NCI-H1105 treated with DMSO at 0.1 percent for 48 hours (cell line): ENCODE measurements around the gene MARK3.
"Not testable (repeated sequence)": the region's sequence is repeated elsewhere in the genome, so short reads cannot be mapped to it uniquely, and the experiment has no call there.

Experiments used
- DNase-seq: peaks from one replicate; lab custom pipeline; 2025; lab: John Stamatoyannopoulos, UW

Gene MARK3

GRCh38 chr14:103514596-103515421 lies 129.6 kb downstream of the MARK3 start:
- no peak for DNase-seq

GRCh38 chr14:103516426-103517173 lies 131.4 kb downstream of the MARK3 start:
- no peak for DNase-seq

- no peak for DNase-seq
Measured at GRCh38 chr14:103517174-103517566, 132.0 kb downstream of the MARK3 start.

- DNase-seq = no peak
Measured at GRCh38 chr14:103517721-103518421, 132.7 kb downstream of the MARK3 start.

DNA sequence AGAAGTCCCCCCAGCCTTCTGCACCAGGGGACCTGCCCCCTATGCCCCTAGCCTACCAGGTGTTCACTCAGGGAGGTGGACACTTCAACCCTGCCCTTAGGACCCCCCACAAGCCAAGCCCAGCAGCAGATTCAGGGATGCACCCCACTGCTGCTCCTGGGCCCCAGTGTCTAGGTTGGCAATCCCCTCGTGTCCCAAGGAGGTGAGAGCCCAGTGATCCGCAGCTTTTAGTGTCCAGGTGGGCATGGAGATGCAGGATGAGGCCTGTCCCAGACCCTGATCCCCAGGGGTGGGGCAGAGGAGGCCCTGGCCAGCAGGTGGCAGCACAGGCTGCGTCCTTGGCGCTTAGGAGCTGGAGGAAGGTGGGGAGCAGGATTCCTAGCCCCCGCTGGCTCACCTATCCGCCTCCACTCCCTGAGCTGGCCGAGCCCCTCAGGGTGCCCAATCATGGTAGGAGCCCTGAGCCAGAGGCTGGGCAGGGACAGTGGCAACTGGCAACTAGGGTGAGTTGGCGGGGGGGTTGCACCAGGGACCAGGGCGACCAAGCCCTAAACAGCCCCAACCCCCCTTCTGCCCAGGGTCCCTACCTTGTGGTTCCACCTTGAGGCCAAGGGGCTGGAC lies 133.3 kb downstream of the MARK3 start:
- DNase-seq = peak; percentile 30

DNA sequence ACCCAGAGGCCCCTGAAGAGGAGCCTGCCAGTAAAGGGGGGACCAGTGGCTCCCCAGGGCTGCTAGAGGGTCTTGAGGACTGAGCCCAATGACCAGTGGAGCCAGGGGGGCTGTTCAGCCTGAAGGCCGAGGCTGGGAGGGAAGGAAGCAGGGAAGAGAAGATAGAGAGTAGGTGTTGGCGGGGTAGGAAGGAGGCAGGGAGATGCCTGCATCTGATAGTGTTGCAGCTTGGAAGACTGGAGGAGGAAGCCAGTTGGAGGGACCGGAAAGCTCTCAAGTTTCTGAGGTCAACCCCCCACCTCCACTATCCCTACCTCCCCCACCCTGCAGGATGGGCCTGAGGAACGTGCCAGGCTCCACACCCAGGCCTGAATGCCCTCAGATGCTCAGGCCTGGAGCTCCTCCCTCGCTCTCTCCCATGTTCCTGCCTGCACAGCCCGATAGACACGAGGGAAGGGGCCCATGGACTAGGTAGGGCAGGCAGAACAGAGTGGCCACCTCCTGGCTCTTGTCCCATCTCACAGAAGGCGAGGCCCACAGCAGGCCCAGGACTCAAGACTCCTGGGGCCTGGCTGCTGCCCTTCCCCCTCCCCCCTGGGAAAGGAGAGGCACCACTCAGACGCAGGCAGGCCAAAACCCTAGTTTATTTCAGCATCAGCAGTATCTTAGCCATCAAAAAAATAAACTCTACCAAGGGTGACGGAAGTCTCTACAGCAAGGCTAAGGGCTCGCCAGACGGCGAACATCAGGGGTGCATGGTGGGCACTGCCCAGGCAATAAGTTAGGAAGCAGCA lies 134.0 kb downstream of the MARK3 start:
- no peak for DNase-seq

DNA sequence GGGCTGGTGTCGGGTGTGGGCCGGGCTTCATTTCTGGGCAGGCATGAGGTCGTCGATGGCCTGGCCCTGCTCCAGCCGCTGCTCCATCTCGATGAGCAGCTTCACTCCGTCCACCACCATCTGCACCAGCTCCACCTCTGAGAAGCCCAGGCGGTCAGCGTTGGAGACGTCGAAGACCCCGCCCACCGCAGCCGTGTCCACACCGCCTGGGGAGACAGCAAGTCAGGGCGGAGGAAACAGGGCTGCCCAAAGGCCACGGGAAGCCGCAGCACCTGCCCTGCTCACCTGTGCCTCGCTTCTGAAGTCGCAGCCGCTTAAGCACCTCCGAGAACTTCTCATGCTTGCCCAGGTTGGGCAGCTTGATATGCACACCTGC lies 134.6 kb downstream of the MARK3 start:
- DNase-seq = no peak

DNA sequence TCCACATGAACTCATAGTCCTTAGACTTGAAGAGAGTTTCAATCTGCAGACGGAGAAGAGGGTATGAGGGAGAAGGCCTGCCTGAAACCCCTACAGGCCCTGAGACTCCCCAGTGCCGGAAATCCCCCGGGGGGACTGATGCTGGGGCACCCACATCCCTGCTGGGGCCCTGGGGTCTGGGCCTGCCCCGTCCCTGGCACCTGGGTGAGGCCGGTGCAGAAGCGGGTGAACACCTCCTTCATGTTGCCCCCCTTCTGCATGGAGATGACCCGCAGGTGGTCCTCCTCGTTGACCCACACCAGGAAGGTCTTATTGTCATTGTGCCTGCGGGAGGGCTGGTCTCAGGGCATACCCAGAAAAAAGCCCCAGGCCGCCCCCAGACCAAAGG lies 135.0 kb downstream of the MARK3 start:
- no peak for DNase-seq

GRCh38 chr14:103520657-103521437 lies 135.6 kb downstream of the MARK3 start:
- DNase-seq = peak; percentile 79

DNA sequence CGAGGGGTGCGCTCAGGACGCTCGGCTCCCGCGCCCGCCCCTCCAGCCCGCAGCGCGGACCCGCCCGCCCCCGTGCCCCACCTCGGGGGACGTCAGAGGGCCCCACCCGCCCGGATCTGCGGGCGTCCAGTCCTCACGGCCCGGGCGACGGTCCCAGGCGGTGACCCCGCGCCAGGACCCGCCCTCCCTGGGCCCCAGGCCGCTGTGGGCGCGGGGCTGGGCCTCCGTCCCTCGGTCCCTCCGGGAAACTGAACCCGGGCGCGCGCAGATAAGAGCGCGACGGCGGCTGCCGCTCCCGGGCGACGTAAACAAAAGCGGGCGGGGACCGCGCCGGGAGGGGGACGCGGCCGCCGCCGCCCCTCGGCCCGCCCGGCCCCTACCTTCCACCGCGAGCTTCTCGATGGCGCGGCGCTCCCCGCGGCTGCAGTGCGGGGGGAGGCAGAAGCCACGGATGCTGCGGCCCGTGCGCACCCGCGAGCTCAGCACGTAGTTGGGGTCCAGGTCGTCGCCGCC lies 136.3 kb downstream of the MARK3 start:
- DNase-seq = peak; percentile 25

DNA sequence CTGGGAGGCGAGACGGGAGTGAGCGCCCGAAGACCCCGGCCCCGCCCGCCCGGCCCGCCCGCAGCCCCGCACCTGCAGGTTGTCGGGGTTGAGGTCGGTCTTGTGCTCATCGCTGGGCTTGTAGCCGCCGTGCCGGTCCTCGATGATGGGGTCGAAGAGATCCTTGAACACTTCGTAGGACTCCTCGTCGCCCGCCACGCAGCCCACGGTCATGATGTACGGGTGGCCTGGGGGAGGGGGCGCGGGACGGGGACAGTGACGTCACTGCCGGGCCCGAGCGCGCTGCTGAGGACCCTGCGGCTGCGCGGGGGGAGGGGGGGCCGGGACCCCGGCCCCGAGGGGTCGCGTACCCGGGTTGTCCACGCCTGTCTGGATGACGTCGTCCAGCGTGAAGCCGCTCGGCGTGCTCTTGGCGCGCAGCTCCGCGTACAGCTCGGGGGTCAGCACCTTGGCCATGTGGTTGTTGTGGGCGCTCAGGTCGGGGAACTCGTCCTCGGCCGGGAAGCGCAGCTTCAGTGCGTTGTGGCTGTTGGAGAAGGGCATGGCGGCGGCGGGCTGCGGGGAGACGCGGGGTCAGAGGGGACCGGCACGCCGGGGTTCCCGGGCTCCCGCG lies 136.8 kb downstream of the MARK3 start:
- DNase-seq = peak; percentile 24

GRCh38 chr14:103522649-103523574 lies 137.7 kb downstream of the MARK3 start, which contains the start of gene CKB:
Gene CKB, minus strand, starts transcription at chr14:103522830. Its CDS starts 337 bp downstream, at chr14:103522493.
- DNase-seq = peak; percentile 86

GRCh38 chr14:103523575-103523954 lies 138.3 kb downstream of the MARK3 start:
- DNase-seq = no peak

- DNase-seq = no peak
Measured at GRCh38 chr14:103524002-103524935, 139.1 kb downstream of the MARK3 start.

GRCh38 chr14:103525430-103526246 lies 140.4 kb downstream of the MARK3 start:
- not testable (repeated sequence) for DNase-seq

DNA sequence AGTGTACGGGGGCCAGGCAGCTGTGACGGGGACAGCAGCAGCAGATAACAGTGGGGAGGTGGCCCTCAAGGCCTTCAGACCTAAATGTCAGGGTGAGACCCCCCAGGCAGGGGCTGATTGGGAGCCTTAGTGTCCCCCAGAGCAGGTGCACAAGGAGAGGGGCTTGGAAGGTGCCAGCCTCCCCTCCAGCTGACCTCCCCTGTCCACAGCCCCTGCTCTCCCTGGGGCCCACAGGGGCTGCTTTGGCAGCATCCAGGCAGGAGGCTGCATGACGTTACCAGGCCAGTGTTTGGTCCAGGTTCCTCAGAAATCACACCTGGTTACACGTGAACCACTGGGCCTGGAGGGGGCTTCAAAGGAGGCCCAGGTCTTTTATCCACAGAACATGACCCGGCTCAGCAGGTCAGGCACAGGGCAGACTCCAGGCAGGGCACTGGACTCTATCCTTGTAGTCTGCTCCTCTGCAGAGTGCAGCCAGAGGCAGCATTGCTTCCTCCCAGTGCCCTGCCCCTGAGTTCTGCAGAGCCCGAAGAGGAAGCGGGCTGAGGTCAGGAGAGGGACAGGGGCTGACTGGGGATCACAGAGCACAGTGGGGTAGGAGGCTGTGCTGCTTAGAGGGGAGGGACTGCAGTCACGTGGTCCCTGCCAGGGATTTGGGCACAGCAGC lies 141.2 kb downstream of the MARK3 start:
- no peak for DNase-seq
